GM12878 (cell line): ENCODE results near the gene TMEM18. TPM values are rescaled to one million over a fixed set of nuclear protein-coding genes. Genes with fewer than 3 reads are reported as not detected.

ENCODE experiments used
- ATAC-seq: fragments of 200-7000 bp; cut with Tn5 transposase; 3 replicates; pipeline ENCODE4 v1.9.1; 2020; ENCODE audit warnings: mild to moderate bottlenecking, moderate library complexity
- BruUV-seq: library from RNA; stranded (reverse); fragments of 400-500 nt; replicated peaks from 2 replicates; lab custom pipeline; 2021; lab: Mats Ljungman, UMichigan
- CTCF ChIA-PET: fragments of 300-600 bp; sonication (Branson Sonifier 250); formaldehyde crosslinking; extraction: SDS; loops from one replicate; lab custom pipeline; 2021; ENCODE audit warnings: inconsistent platforms; lab: Yijun Ruan, JAX
- POLR2A ChIA-PET: fragments of 350-600 bp; formaldehyde crosslinking; extraction: SDS; loops from one replicate; lab custom pipeline; 2021; ENCODE audit warnings: inconsistent platforms; lab: Charles Lee
- RAD21 ChIA-PET: fragments of 300-600 bp; sonication (Branson Sonifier 250); formaldehyde crosslinking; loops from one replicate; lab custom pipeline; 2023; ENCODE audit warnings: antibody characterized with exemption; ENCODE audit not compliant: unreplicated experiment; lab: Charles Lee
- SMC1A ChIA-PET: fragments of 300-600 bp; sonication (Branson Sonifier 250); formaldehyde crosslinking; loops from one replicate; lab custom pipeline; 2023; ENCODE audit not compliant: unreplicated experiment, uncharacterized antibody; lab: Charles Lee
- DNase-seq: peaks from one replicate; pipeline ENCODE4 v3.0.0-alpha.2; 2011; ENCODE audit warnings: low read depth, low spot score
- FAIRE-seq: peaks from 3 replicates; lab custom pipeline; 2011; peaks lifted over from hg19 to GRCh38; lab: Jason Lieb, UNC
- H2AFZ ChIP-seq: 2 replicates; pipeline ENCODE4 v1.6.0; 2011; ENCODE audit warnings: low read depth, low read length, control low read depth; ENCODE audit not compliant: control insufficient read depth
- H3K27ac ChIP-seq: 2 replicates; pipeline ENCODE4 v1.5.1; 2011; ENCODE audit warnings: control low read depth; ENCODE audit not compliant: control insufficient read depth, insufficient read depth
- H3K27me3 ChIP-seq, 2 experiments: replicated peaks in 1 of 2; 2 replicates each; pipeline versions ENCODE4 v1.6.0 to v1.6.1; 2011; ENCODE audit warnings: low read length in 1 of 2; ENCODE audit not compliant: control insufficient read depth in 2 of 2, insufficient read depth in 2 of 2
- H3K36me3 ChIP-seq, 2 experiments: 2 replicates each; pipeline ENCODE4 v1.5.1; 2011; ENCODE audit warnings: low read length in 1 of 2; ENCODE audit not compliant: control insufficient read depth in 2 of 2, insufficient read depth in 2 of 2
- H3K4me1 ChIP-seq: 2 replicates; pipeline ENCODE4 v1.6.1; 2011; ENCODE audit warnings: mild to moderate bottlenecking, low read length, moderate library complexity, mixed read lengths; ENCODE audit not compliant: control insufficient read depth, insufficient read depth
- H3K4me2 ChIP-seq: 2 replicates; pipeline ENCODE4 v1.6.0; 2011; ENCODE audit warnings: control low read depth; ENCODE audit not compliant: control insufficient read depth, insufficient read depth
- H3K4me3 ChIP-seq: fragments of 200-600 bp; sonication (generic); 2 replicates; pipeline ENCODE4 v1.5.1; 2016
- H3K79me2 ChIP-seq: 2 replicates; pipeline ENCODE4 v1.6.0; 2011; ENCODE audit warnings: low read length; ENCODE audit not compliant: control insufficient read depth, insufficient read depth
- H3K9ac ChIP-seq: 2 replicates; pipeline ENCODE4 v1.8.0; 2011; ENCODE audit warnings: low read length, control low read depth, mixed read lengths; ENCODE audit not compliant: control insufficient read depth, insufficient read depth
- H3K9me3 ChIP-seq: replicated peaks from 3 replicates; pipeline ENCODE4 v1.5.1; 2011; ENCODE audit warnings: mild to moderate bottlenecking, low read length; ENCODE audit not compliant: control insufficient read depth, insufficient read depth
- H4K20me1 ChIP-seq: 2 replicates; pipeline ENCODE4 v1.6.0; 2011; ENCODE audit not compliant: control insufficient read depth, insufficient read depth
- ATF7 ChIP-seq: fragments of 450-650 bp; IDR thresholded peaks from 2 replicates; pipeline ENCODE4 v1.6.1; 2016; ENCODE audit warnings: low read depth, mild to moderate bottlenecking
- CBFB ChIP-seq: IDR thresholded peaks from 2 replicates; pipeline ENCODE4 v1.6.1; 2016; ENCODE audit warnings: antibody characterized with exemption, low read depth
- CBX3 ChIP-seq: fragments of 200-600 bp; sonication (generic); IDR thresholded peaks from 2 replicates; pipeline ENCODE4 v1.6.1; 2016; ENCODE audit warnings: low read depth, borderline replicate concordance
- FOS ChIP-seq: IDR thresholded peaks from 3 replicates; pipeline ENCODE4 v1.6.1; 2011; ENCODE audit warnings: borderline replicate concordance; ENCODE audit not compliant: insufficient read length; ENCODE audit errors: extremely low read depth
- GATAD2B ChIP-seq: fragments of 450-650 bp; conservative IDR thresholded peaks from 2 replicates; pipeline ENCODE4 v1.6.1; 2017; ENCODE audit warnings: low read depth, mild to moderate bottlenecking, moderate library complexity
- MEF2A ChIP-seq: IDR thresholded peaks from 2 replicates; pipeline ENCODE4 v1.6.1; 2011; ENCODE audit warnings: low read depth, mild to moderate bottlenecking, low read length, moderate library complexity; ENCODE audit not compliant: insufficient read depth
- NFXL1 ChIP-seq: fragments of 450-650 bp; IDR thresholded peaks from 2 replicates; pipeline ENCODE4 v1.6.1; 2017; ENCODE audit warnings: antibody characterized with exemption, mild to moderate bottlenecking, borderline replicate concordance
- RELA ChIP-seq: fragments of 450-650 bp; IDR thresholded peaks from 2 replicates; pipeline ENCODE4 v1.8.0; 2014; ENCODE audit warnings: borderline replicate concordance; ENCODE audit not compliant: partially characterized antibody
- SMC3 ChIP-seq: IDR thresholded peaks from 2 replicates; pipeline ENCODE4 v1.6.1; 2011; ENCODE audit warnings: low read length, improper control_type of control experiment, borderline replicate concordance
- TCF12 ChIP-seq: IDR thresholded peaks from 2 replicates; pipeline ENCODE4 v1.6.1; 2011; ENCODE audit warnings: low read depth, mild to moderate bottlenecking, low read length
- USF1 ChIP-seq: IDR thresholded peaks from 2 replicates; pipeline ENCODE4 v1.6.1; 2011; ENCODE audit warnings: borderline replicate concordance, low read depth, mild to moderate bottlenecking, moderate library complexity, mixed read lengths, low read length; ENCODE audit not compliant: insufficient read depth; ENCODE audit errors: extremely low read length
- WGBS: methylation state at CpG from one replicate; pipeline ENCODE4 v1.1.6; 2016; ENCODE audit warnings: low lambda C conversion rate; ENCODE audit not compliant: insufficient replicate concordance, insufficient coverage; ENCODE audit errors: missing lambda C conversion rate; 5-methylcytosine and 5-hydroxymethylcytosine counted together
- in situ Hi-C: fragments of 300-500 bp; cut with MboI; formaldehyde crosslinking; loops from 9 replicates; pipeline ENCODE4 v1.14.3; 2018; ENCODE audit warnings: mixed read lengths
- intact Hi-C: fragments of 100-400 bp; cut with micrococcal nuclease; formaldehyde crosslinking; loops from one replicate; pipeline ENCODE4 v1.14.2; 2022; ENCODE audit not compliant: unreplicated experiment
- polyA plus RNA-seq, 11 experiments: library from polyadenylated mRNA; depleted of rRNA in 4 of 11; unstranded in 6 of 11; stranded (reverse) in 5 of 11; fragments of >200 nt; fragmentation: Nextera tagmentation in 4 of 11; fragmentation: Illumina TruSeq in 1 of 11; extraction: Ambion mirVana in 4 of 11; extraction: Trizol in 1 of 11; gene quantifications; 1 replicate in 1 of 11; 2 replicates in 10 of 11; pipeline versions ENCODE4 v1.2.1 to v1.2.3, GENCODE V29; 2011 to 2016; ENCODE audit warnings: inconsistent platforms in 2 of 11, missing spikeins in 2 of 11, low read depth in 1 of 11
- total RNA-seq, 4 experiments: library from RNA; depleted of rRNA in 3 of 4; stranded (reverse); fragments of >200 nt in 3 of 4; fragmentation: Illumina TruSeq in 1 of 4; extraction: Trizol in 1 of 4; gene quantifications; 2 replicates each; pipeline versions ENCODE4 v1.2.1 to v1.2.3, GENCODE V29; 2013 to 2021
- TF ChIP-seq, protein P1 (sequence below): fragments of 450-650 bp; IDR thresholded peaks from 2 replicates; pipeline ENCODE4 v1.6.1; 2016; ENCODE audit warnings: mild to moderate bottlenecking

TMEM18 gene
- total and polyA plus RNA-seq, 10 of the 15 experiments (the other 5 are each of a cell fraction or from before 2014, with no cell fraction given) = 11.2 to 56.3 (median 26.0) TPM

DNA sequence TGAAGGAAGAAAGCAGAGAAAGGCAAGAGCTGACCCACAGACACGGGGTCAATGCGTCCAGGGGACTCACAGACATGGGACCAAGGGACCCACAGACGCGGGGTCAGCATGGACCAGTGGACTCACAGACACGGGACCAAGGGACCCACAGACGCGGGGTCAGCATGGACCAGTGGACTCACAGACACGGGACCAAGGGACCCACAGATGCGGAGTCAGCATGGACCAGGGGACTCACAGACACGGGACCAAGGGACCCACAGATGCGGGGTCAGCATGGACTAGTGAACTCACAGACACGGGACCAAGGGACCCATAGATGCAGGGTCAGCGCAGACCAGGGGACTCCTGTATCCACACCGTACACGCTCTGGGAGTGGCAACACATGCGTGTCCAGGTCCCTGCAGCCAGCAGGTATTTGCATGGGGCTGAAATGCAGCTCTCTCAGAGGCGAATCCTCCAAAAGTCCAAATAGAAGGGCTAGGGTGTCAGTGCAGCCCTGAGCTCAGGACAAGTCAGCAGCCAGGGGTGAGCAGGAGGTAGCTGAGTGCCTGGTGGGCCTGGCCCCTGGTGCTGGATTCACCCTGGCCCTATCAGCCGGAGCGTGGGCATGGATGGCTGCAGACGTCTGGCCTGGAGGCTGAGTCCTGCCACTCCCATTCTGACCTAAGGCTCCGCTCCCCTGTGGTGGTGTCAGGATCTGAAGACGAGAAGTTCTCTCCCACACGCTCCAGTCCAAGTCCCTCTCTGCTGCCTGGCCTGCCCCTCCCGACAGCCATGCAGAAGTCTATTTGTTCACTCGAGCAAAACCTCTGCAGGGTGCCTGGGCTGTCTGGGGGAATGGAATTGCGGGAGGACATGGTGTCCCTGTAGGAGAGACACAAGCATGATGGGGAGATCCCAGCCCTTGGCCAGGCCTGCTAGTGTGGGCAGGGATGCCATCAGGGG is 28.5 kb downstream of the TMEM18 start:
- CTCF ChIA-PET = interaction anchor here (1.5 kb wide), 1 partner anchor 11 kb away, joined by 6 read pairs; no protein-coding TSS in a partner anchor
- WGBS = 59% methylated on average over 26 of the region's 26 CpGs

DNA sequence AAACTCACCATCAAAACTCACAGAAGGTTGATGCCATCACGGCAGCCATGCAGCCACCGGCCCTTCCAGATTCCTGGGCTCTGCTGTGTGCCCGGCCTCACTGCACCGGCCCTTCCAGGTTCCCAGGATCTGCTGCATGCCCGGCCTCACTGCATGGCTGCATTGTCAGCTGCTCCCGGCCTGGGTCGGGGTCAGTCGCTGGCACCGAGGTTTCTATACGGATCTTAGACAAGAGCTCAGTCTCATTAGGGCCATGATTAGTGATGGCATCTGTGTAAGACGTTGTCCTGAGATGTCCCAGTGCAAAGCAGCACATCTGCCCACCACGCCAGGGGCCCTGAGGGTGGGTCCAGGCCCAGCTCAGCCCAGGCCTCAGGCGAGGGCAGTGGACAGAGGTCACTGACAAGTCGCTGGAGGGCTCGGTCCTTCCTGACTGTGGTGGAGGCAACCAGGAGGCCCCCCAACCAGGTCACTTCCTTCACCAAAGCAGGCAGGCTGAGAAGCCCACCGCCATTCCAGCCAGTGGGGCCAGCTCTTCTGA is 29.4 kb downstream of the TMEM18 start:
- H3K27ac ChIP-seq = no peak overlapping the region
- ChIA-PET POLR2A (no interaction called here), RAD21 (no interaction called here), CTCF (no interaction called here), SMC1A (no interaction called here)
- no peak overlapping the region for H2AFZ ChIP-seq
- H3K4me2 ChIP-seq = no peak overlapping the region
- DNase-seq (no peak), ATAC-seq (no peak), FAIRE-seq (no peak)
- H3K4me1 ChIP-seq = no peaks in the 10 kb centered on the region
- 60% methylated on average over 16 of the region's 16 CpGs for WGBS
- no peak overlapping the region for H3K4me3 ChIP-seq
- no peaks in the 10 kb centered on the region for H4K20me1 ChIP-seq
- no peaks in the 10 kb centered on the region for H3K9me3 ChIP-seq
- intact Hi-C loops = no loop called here
- BruUV-seq = no TSS peak
- no peak overlapping the region for H3K9ac ChIP-seq
- no peaks in the 10 kb centered on the region for H3K36me3 ChIP-seq
- in situ Hi-C loops = no loop called here
- H3K79me2 ChIP-seq = no peaks in the 10 kb centered on the region
- no peaks in the 10 kb centered on the region for H3K27me3 ChIP-seq
- TF ChIP-seq FOS (no peak), RELA (no peak), CBFB (no peak), SMC3 (no peak), CBX3 (no peak), MEF2A (no peak), USF1 (no peak), ATF7 (no peak), TCF12 (no peak)

More for the DNA sequence above, 28.5 kb downstream of the TMEM18 start:
- Histone ChIP-seq H3K36me3 (no peaks in the 10 kb centered on the region), H3K4me2 (no peak overlapping the region), H4K20me1 (no peaks in the 10 kb centered on the region), H3K27ac (no peak overlapping the region), H3K9ac (no peak overlapping the region), H2AFZ (no peak overlapping the region), H3K27me3 (no peaks in the 10 kb centered on the region), H3K79me2 (no peaks in the 10 kb centered on the region), H3K4me1 (no peaks in the 10 kb centered on the region), H3K4me3 (no peak overlapping the region), H3K9me3 (no peaks in the 10 kb centered on the region)
- POLR2A ChIA-PET = no interaction called here
- FAIRE-seq = no peak
- no peak for ATAC-seq
- TF ChIP-seq GATAD2B = no peak
- TF ChIP-seq NFXL1 = no peak
- TF ChIP-seq, protein P1, sequence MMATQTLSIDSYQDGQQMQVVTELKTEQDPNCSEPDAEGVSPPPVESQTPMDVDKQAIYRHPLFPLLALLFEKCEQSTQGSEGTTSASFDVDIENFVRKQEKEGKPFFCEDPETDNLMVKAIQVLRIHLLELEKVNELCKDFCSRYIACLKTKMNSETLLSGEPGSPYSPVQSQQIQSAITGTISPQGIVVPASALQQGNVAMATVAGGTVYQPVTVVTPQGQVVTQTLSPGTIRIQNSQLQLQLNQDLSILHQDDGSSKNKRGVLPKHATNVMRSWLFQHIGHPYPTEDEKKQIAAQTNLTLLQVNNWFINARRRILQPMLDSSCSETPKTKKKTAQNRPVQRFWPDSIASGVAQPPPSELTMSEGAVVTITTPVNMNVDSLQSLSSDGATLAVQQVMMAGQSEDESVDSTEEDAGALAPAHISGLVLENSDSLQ = no peak
- no peak for DNase-seq
- SMC1A ChIA-PET = no interaction called here
- RAD21 ChIA-PET = no interaction called here
- in situ Hi-C loops (no loop called here), intact Hi-C loops (no loop called here)
- BruUV-seq = no TSS peak
